ENCODE results near the gene CD180.
"Not testable (repeated sequence)": the region's sequence is repeated elsewhere in the genome, so short reads cannot be mapped to it uniquely, and the experiment has no call there.

CD180 gene

DNA sequence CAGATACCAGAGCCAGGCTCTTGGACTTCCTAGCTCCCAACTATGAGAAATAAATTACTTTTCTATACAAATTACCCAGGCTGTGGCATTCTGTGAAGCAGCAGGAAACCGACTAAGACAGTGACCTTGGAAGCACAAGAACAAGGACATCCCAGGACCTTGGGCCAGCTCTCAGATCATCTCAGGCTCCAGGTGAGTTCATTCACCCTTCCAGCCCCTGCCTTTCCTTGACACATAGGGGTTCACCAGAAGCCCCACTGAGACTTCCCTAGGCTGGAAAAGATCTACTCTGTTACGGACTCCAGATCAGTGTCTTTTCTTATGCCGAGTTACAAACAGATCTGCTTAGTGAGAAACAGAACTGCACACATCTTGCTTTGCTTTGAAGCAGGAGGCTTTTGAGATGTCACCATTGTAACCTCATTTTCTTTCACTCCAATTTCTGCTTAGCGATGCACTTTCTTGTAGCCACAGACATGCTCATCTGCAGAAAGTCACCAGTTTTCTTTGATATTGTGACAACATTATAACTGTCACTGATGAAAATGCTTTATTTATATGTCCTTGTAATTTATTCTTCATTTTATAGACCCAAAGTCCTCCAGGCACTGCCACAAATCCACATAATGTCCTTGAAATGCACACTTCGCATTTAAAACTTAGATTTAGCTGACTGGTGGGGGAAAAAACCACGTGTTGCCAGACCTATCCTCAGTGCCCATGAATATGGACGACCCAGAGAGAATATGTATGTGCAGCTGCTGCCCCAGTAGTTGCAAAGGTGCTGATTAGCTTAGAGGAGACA is 8.1 kb downstream of the CD180 start:
- DNase-seq (ENCODE audit: low spot score) = no peak

DNA sequence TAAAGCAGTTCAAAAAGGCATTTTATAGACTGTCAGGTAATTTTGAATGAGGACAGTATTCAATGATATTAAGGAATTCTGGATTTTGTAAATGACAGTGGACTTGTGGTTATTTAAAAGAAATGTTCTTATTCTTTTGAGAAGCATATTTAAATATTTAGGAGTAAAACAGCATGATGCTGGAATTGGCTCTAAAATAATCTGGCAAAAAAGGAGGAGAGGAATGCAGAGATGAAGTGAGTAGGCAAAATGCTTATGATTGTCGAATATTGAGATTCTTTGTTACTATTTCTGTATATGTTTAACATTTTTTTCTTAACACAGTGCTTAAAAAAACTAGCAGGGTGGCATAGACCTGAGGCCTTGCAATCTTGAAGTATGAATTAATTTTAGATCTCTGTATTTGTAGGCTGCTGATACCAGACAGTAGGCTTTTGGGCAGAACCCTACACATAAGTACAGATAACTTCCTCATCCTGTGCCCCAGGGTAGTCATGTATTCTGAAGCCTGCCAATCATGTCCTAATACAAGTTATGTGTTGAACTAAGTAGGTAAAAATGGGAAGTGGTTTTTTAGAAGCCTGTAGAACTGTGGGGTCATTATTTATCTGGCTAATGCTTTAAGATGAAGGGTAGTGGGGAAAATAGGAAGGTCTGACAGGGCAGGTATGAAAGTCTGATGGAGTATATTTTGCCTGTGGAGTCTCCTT is 9.4 kb downstream of the CD180 start:
- DNase-seq (ENCODE audit: low spot score) = no peak

DNA sequence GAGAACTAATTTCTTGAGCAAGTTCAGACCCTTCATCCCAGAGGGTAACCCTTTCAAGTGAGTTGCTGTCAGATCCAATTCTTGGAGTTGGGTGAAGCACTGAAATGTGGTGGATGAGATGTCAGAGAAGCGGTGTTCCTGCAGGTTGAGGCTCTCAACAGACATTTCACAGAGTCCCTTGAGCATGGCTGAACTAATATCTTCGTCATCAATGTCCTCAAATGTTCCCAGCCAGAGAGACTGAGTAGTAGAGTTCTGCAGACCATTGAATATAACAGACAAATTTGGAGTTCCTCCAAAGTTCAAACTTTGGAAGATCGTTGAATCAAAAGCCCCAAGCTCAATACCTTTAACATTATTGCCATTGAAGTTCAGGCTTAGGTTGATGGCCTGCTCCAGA is 12.7 kb downstream of the CD180 start:
- DNase-seq (ENCODE audit: low spot score) = no peak

DNA sequence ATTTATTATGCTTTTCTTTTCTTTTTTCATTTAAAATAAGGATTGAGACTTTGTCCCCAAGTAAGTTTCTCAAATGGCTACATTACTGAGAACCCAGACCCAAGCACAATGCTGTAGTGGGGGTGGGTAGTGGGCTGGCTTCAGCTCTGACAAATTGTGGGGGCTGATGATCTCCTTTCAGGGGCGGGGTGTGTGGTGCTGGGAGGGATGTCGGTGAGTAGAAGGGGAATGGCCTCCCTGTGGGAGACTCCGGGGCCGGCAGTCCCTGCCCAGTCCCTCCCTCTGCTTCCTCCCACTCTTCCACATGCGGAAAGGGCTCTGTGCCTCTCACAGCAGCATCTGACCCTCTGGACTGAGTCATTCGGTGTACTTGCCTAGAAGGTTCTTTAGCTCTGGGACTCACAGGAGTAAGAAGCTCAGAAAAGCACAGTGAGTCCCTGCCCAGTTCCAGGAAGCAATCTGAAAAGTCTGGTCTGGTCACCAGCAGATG is 14.3 kb downstream of the CD180 start:
- peak; percentile 77 for DNase-seq (ENCODE audit: low spot score)

DNA sequence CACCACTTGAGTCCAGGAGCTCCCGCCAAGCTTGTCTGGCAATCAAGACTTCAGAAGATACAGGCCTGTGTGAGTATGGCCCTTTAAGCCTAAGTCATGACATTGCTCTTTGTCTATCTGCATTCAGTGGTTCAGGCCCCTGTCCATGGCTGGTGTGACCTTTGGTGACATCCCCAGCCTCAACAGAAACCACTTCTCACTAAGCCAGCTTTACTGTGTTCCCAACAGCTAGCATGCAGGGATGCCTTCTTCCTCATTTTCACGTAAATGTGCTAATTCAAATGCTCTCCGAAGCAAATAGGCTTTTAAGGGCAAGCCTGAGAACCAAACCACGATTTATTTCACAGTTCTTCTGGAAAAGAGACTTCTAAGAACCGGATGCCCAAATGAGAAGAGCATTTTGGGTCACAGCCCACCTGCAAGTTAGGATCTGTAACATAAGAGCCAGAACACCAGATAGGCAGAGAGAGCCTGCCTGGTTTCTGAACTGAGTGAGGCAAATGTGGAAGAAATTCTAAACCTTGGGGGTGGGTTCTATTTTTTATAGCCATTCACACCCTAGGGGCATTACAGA is 14.9 kb downstream of the CD180 start:
- no peak for DNase-seq (ENCODE audit: low spot score)

DNA sequence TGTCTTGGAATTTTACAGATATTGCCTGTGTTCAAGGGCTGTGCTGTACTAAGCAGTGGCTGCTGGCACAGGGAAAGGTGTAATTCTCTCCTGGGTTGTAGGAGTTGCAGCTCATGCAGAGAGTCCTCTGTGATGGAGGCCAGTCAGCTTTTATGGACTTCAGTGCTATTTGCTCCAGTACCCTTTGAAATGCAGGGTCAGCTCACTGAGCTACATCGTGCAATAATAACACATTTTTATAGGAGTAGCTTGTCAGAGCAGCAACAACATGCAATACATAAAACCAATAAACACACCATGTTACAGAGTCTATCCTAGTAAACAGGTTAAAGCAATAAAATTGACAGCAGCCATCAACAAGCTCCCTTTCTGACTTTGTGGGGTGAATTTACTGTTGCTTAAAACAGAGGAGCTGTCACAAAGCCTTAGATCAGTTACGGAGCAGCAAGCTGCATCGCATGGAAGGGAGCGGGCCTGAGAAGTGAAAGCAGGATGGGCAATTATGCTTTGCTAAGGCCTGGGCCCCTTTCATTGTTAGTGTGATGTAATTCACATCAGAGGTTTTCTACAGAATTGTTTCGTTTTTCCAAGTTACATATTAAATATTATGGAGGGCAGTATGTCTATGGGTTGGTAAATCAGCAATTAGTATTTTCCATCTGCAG is 16.8 kb downstream of the CD180 start:
- DNase-seq (ENCODE audit: low spot score) = no peak

DNA sequence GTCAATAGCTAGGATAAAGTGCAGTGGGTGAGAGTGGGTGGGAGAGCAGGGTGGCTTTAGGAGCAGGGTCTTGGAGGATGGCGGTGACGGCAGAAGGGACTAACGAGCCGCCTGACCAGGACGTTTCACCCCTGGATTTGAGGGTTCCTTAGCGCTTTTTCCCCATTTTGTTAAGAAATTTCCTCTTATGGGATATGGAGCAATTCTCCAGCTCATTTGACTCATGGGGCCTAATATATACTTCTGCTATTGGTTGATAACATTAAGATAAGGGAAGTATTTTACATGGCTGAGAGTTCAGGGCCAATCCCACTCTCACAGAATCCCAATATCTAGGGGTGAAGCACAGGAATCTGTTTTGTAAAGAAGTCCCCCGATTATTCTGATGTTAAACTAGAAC is 17.6 kb downstream of the CD180 start:
- no peak for DNase-seq (ENCODE audit: low spot score)

DNA sequence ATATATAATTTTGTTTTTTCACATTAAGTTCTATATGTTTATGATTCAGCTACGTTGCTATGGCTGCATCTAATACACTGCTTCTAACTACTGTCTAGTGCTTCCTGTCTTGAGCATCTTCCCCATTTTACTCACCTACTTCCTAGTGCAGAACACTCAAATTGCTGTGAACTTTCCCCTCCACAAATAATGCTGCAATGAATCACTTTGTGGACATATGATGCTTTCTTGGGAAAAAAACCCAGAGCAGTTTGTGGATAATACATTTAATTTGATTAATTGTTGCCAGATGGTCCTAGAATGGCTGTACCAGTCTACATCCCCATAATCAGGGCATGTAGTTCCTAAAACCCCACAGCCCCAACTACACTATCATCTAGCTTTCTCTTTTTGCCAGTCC is 18.5 kb downstream of the CD180 start:
- no peak for DNase-seq (ENCODE audit: low spot score)

DNA sequence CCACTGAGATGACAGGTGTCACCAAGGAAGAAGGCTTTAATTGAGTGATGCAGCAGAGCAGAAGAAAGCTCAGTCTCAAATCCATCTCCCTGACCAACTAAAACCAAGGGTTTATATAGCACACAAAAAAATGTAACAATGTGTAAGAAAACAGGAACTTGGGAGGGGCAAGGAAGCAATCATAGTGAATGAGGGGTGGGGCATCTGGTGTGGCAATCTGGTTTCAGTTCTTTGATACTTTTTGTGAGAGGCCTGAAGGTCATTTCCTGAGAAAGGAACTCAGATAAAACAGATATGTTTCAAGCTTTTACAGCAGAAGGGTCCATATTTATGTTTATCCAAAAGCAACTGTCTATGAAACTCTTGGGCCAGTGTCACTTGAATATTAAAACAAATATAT is 19.7 kb downstream of the CD180 start:
- DNase-seq (ENCODE audit: low spot score) = no peak

DNA sequence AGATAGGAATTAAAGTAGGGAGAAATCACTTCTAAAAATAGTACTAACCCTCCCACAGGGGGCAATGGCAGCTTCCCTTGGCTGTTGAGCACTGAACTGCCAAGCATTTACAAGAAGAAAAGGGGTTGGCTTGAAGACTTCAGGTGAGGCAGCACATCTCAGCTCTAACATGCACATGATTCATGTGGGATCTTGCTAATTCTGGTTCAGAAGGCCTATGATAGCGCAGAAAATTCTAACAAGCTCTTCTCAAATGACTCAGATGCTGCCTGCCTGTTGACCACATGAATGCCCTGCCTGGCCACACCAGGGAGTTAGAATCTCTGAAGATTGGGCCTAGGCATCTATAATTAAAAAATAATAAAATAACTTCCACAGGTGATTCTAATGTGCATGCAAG is 22.6 kb downstream of the CD180 start:
- DNase-seq (ENCODE audit: low spot score) = no peak

DNA sequence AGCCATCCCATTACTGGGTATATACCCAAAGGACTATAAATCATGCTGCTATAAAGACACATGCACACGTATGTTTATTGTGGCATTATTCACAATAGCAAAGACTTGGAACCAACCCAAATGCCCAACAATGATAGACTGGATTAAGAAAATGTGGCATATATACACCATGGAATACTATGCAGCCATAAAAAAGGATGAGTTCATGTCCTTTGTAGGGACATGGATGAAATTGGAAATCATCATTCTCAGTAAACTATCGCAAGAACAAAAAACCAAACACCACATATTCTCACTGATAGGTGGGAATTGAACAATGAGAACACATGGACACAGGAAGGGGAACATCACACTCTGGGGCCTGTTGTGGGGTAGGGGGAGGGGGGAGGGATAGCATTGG is 23.2 kb downstream of the CD180 start:
- DNase-seq (ENCODE audit: low spot score) = not testable (repeated sequence)

DNA sequence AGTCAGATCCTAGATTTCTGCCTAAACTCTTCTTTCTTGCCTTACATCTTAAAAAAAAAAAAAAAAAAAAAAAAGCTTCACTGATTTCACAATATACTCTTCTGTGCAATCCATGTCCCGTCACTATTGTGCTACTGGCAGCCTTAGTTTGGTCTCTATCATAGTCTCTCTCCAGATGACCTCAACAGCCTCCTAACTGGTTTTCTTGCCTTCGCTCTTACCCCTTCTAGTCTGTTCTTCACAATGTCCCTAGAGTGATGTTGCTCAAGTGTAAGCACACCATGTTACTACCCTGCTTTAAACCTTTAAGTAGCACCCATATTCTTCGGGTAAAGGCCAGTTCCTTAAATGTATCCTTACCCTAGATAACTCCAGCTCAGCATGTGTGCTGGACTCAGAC is 25.8 kb downstream of the CD180 start:
- DNase-seq (ENCODE audit: low spot score) = no peak

DNA sequence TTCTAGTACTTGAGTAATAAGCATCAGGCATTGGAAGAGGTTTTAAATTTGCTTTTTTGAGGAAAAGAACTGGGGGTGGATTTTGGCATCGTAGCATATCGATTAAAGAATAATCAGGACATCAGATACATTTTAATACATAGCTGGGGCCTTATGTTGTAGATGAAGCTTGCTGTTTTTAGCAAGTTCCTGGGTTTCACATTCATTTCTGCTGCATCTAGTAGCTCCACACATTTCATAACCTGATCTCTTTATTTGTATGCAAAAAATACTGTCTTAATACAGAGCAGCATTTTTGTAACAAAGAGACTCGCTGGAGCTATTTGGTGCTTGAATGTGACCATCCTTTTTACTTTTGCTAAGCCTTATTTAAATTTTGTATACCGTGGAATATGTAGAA is 28.5 kb downstream of the CD180 start:
- DNase-seq (ENCODE audit: low spot score) = no peak

DNA sequence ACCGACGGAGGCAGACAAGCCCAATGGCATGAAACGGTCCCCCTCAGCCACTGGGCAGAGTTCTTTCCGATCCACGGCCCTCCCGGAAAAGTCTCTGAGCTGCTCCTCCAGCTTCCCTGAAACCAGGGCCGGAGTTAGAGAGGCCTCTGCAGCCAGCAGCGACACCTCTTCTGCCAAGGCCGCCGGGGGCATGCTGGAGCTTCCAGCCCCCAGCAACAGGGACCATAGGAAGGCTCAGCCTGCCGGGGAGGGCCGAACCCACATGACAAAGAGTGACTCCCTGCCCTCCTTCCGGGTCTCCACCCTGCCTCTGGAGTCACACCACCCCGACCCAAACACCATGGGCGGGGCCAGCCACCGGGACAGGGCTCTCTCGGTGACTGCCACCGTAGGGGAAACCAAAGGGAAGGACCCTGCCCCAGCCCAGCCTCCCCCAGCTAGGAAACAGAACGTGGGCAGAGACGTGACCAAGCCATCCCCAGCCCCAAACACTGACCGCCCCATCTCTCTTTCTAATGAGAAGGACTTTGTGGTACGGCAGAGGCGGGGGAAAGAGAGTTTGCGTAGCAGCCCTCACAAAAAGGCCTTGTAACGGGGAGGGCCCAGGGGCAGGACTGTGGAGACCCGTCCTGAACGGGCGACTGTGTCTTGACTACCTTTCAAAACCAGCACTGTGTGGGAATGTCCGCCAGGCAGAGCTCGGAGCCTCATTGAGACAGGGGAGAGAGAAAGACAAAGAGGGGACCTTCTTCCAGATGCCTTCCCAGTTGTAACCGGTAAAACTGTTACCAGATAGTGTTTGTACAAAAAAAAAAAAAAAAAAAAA is 29.9 kb downstream of the CD180 start:
- DNase-seq (ENCODE audit: low spot score) = no peak

DNA sequence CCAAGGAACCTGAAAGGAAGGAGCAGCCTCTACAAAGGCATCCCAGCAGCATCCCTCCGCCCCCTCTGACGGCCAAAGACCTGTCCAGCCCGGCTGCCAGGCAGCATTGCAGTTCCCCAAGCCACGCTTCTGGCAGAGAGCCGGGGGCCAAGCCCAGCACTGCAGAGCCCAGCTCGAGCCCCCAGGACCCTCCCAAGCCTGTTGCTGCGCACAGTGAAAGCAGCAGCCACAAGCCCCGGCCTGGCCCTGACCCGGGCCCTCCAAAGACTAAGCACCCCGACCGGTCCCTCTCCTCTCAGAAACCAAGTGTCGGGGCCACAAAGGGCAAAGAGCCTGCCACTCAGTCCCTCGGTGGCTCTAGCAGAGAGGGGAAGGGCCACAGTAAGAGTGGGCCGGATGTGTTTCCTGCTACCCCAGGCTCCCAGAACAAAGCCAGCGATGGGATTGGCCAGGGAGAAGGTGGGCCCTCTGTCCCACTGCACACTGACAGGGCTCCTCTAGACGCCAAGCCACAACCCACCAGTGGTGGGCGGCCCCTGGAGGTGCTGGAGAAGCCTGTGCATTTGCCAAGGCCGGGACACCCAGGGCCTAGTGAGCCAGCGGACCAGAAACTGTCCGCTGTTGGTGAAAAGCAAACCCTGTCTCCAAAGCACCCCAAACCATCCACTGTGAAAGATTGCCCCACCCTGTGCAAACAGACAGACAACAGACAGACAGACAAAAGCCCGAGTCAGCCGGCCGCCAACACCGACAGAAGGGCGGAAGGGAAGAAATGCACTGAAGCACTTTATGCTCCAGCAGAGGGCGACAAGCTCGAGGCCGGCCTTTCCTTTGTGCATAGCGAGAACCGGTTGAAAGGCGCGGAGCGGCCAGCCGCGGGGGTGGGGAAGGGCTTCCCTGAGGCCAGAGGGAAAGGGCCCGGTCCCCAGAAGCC is 30.8 kb downstream of the CD180 start:
- DNase-seq (ENCODE audit: low spot score) = peak; percentile 89

DNA sequence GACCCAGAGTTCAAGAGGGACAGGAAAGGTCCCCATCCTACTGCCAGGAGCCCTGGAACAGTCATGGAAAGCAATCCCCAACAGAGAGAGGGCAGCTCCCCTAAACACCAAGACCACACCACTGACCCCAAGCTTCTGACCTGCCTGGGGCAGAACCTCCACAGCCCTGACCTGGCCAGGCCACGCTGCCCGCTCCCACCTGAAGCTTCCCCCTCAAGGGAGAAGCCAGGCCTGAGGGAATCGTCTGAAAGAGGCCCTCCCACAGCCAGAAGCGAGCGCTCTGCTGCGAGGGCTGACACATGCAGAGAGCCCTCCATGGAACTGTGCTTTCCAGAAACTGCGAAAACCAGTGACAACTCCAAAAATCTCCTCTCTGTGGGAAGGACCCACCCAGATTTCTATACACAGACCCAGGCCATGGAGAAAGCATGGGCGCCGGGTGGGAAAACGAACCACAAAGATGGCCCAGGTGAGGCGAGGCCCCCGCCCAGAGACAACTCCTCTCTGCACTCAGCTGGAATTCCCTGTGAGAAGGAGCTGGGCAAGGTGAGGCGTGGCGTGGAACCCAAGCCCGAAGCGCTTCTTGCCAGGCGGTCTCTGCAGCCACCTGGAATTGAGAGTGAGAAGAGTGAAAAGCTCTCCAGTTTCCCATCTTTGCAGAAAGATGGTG is 31.6 kb downstream of the CD180 start:
- DNase-seq (ENCODE audit: low spot score) = no peak

DNA sequence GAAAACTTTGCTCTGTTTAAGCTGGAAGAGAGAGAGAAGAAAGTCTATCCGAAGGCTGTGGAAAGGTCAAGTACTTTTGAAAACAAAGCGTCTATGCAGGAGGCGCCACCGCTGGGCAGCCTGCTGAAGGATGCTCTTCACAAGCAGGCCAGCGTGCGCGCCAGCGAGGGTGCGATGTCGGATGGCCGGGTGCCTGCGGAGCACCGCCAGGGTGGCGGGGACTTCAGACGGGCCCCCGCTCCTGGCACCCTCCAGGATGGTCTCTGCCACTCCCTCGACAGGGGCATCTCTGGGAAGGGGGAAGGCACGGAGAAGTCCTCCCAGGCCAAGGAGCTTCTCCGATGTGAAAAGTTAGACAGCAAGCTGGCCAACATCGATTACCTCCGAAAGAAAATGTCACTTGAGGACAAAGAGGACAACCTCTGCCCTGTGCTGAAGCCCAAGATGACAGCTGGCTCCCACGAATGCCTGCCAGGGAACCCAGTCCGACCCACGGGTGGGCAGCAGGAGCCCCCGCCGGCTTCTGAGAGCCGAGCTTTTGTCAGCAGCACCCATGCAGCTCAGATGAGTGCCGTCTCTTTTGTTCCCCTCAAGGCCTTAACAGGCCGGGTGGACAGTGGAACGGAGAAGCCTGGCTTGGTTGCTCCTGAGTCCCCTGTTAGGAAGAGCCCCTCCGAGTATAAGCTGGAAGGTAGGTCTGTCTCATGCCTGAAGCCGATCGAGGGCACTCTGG is 32.6 kb downstream of the CD180 start:
- DNase-seq (ENCODE audit: low spot score) = no peak

DNA sequence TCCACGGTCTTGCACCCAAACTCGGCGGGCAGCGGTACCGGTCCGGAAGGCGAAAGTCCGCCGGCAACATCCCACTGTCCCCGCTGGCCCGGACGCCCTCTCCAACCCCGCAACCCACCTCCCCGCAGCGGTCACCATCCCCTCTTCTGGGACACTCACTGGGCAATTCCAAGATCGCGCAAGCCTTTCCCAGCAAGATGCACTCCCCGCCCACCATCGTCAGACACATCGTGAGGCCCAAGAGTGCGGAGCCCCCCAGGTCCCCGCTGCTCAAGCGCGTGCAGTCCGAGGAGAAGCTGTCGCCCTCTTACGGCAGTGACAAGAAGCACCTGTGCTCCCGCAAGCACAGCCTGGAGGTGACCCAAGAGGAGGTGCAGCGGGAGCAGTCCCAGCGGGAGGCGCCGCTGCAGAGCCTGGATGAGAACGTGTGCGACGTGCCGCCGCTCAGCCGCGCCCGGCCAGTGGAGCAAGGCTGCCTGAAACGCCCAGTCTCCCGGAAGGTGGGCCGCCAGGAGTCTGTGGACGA is 33.3 kb downstream of the CD180 start:
- no peak for DNase-seq (ENCODE audit: low spot score)

DNA sequence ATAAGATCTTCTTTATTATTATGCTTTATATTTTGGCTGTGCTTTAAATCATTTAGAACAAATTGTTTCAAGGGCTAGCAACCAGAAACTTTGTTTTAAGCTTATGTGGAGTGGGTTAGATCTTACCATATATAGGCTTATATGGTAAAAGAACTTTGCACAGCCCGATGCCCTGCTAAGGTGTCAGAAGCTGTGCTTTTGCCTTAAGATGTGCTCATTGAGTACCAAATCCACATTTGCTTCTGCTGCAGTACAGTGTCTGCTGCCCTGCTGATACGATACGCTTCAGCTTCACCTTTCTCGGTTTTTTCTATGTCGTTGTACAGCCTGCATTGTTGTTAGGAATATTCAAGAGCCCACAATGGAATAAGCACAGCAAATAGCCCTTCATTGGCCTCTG is 34.8 kb downstream of the CD180 start:
- DNase-seq (ENCODE audit: low spot score) = no peak
